GM12878 (cell line): Measurements from ENCODE around the gene PRKG1. TPM values are rescaled to one million over a fixed set of nuclear protein-coding genes. Genes with fewer than 3 reads are reported as not detected.

Experiments used
- ATAC-seq: fragments of 200-7000 bp; cut with Tn5 transposase; 3 replicates; pipeline ENCODE4 v1.9.1; 2020; ENCODE audit warnings: mild to moderate bottlenecking, moderate library complexity
- BruUV-seq: library from RNA; stranded (reverse); fragments of 400-500 nt; replicated peaks from 2 replicates; lab custom pipeline; 2021; lab: Mats Ljungman, UMichigan
- CTCF ChIA-PET: fragments of 300-600 bp; sonication (Branson Sonifier 250); formaldehyde crosslinking; extraction: SDS; loops from one replicate; lab custom pipeline; 2021; ENCODE audit warnings: inconsistent platforms; lab: Yijun Ruan, JAX
- POLR2A ChIA-PET: fragments of 350-600 bp; formaldehyde crosslinking; extraction: SDS; loops from one replicate; lab custom pipeline; 2021; ENCODE audit warnings: inconsistent platforms; lab: Charles Lee
- RAD21 ChIA-PET: fragments of 300-600 bp; sonication (Branson Sonifier 250); formaldehyde crosslinking; loops from one replicate; lab custom pipeline; 2023; ENCODE audit warnings: antibody characterized with exemption; ENCODE audit not compliant: unreplicated experiment; lab: Charles Lee
- SMC1A ChIA-PET: fragments of 300-600 bp; sonication (Branson Sonifier 250); formaldehyde crosslinking; loops from one replicate; lab custom pipeline; 2023; ENCODE audit not compliant: unreplicated experiment, uncharacterized antibody; lab: Charles Lee
- DNase-seq: peaks from one replicate; pipeline ENCODE4 v3.0.0-alpha.2; 2011; ENCODE audit warnings: low read depth, low spot score
- FAIRE-seq: peaks from 3 replicates; lab custom pipeline; 2011; peaks lifted over from hg19 to GRCh38; lab: Jason Lieb, UNC
- H2AFZ ChIP-seq: 2 replicates; pipeline ENCODE4 v1.6.0; 2011; ENCODE audit warnings: low read depth, low read length, control low read depth; ENCODE audit not compliant: control insufficient read depth
- H3K27ac ChIP-seq: 2 replicates; pipeline ENCODE4 v1.5.1; 2011; ENCODE audit warnings: control low read depth; ENCODE audit not compliant: control insufficient read depth, insufficient read depth
- H3K27me3 ChIP-seq, 2 experiments: replicated peaks in 1 of 2; 2 replicates each; pipeline versions ENCODE4 v1.6.0 to v1.6.1; 2011; ENCODE audit warnings: low read length in 1 of 2; ENCODE audit not compliant: control insufficient read depth in 2 of 2, insufficient read depth in 2 of 2
- H3K36me3 ChIP-seq, 2 experiments: 2 replicates each; pipeline ENCODE4 v1.5.1; 2011; ENCODE audit warnings: low read length in 1 of 2; ENCODE audit not compliant: control insufficient read depth in 2 of 2, insufficient read depth in 2 of 2
- H3K4me1 ChIP-seq: 2 replicates; pipeline ENCODE4 v1.6.1; 2011; ENCODE audit warnings: mild to moderate bottlenecking, low read length, moderate library complexity, mixed read lengths; ENCODE audit not compliant: control insufficient read depth, insufficient read depth
- H3K4me2 ChIP-seq: 2 replicates; pipeline ENCODE4 v1.6.0; 2011; ENCODE audit warnings: control low read depth; ENCODE audit not compliant: control insufficient read depth, insufficient read depth
- H3K4me3 ChIP-seq: fragments of 200-600 bp; sonication (generic); 2 replicates; pipeline ENCODE4 v1.5.1; 2016
- H3K79me2 ChIP-seq: 2 replicates; pipeline ENCODE4 v1.6.0; 2011; ENCODE audit warnings: low read length; ENCODE audit not compliant: control insufficient read depth, insufficient read depth
- H3K9ac ChIP-seq: 2 replicates; pipeline ENCODE4 v1.8.0; 2011; ENCODE audit warnings: low read length, control low read depth, mixed read lengths; ENCODE audit not compliant: control insufficient read depth, insufficient read depth
- H3K9me3 ChIP-seq: replicated peaks from 3 replicates; pipeline ENCODE4 v1.5.1; 2011; ENCODE audit warnings: mild to moderate bottlenecking, low read length; ENCODE audit not compliant: control insufficient read depth, insufficient read depth
- H4K20me1 ChIP-seq: 2 replicates; pipeline ENCODE4 v1.6.0; 2011; ENCODE audit not compliant: control insufficient read depth, insufficient read depth
- BCL3 ChIP-seq: IDR thresholded peaks from 2 replicates; pipeline ENCODE4 v1.6.1; 2011; ENCODE audit warnings: borderline replicate concordance, low read depth, mild to moderate bottlenecking, moderate library complexity, low read length; ENCODE audit not compliant: insufficient read depth, poor library complexity, severe bottlenecking
- CBFB ChIP-seq: IDR thresholded peaks from 2 replicates; pipeline ENCODE4 v1.6.1; 2016; ENCODE audit warnings: antibody characterized with exemption, low read depth
- FOXK2 ChIP-seq: fragments of 450-650 bp; IDR thresholded peaks from 2 replicates; pipeline ENCODE4 v1.6.1; 2017; ENCODE audit warnings: mild to moderate bottlenecking, moderate library complexity
- KDM1A ChIP-seq: fragments of 200-600 bp; sonication (generic); IDR thresholded peaks from 2 replicates; pipeline ENCODE4 v1.6.1; 2016; ENCODE audit warnings: borderline replicate concordance
- KLF5 ChIP-seq: fragments of 450-650 bp; IDR thresholded peaks from 2 replicates; pipeline ENCODE4 v1.6.1; 2014; ENCODE audit warnings: mild to moderate bottlenecking; ENCODE audit not compliant: partially characterized antibody
- NRF1 ChIP-seq: conservative IDR thresholded peaks from 2 replicates; pipeline ENCODE4 v1.6.1; 2011; ENCODE audit warnings: mild to moderate bottlenecking, low read depth, low read length, improper control_type of control experiment
- RAD51 ChIP-seq: fragments of 450-650 bp; IDR thresholded peaks from 2 replicates; pipeline ENCODE4 v1.6.1; 2016; ENCODE audit warnings: moderate library complexity, mild to moderate bottlenecking, inconsistent platforms
- SREBF2 ChIP-seq: IDR thresholded peaks from 2 replicates; pipeline ENCODE4 v1.6.1; 2012; ENCODE audit warnings: mild to moderate bottlenecking, low read length
- STAT3 ChIP-seq: IDR thresholded peaks from 2 replicates; pipeline ENCODE4 v1.6.1; 2011; ENCODE audit warnings: low read depth, low read length, improper control_type of control experiment
- TARDBP ChIP-seq: IDR thresholded peaks from 2 replicates; pipeline ENCODE4 v1.6.1; 2016; ENCODE audit warnings: borderline replicate concordance
- USF2 ChIP-seq: IDR thresholded peaks from 2 replicates; pipeline ENCODE4 v1.6.1; 2011; ENCODE audit warnings: low read depth, low read length, improper control_type of control experiment, borderline replicate concordance
- ZNF207 ChIP-seq: fragments of 450-650 bp; IDR thresholded peaks from 2 replicates; pipeline ENCODE4 v1.6.1; 2014; ENCODE audit warnings: antibody characterized with exemption, mild to moderate bottlenecking, borderline replicate concordance
- WGBS: methylation state at CpG from one replicate; pipeline ENCODE4 v1.1.6; 2016; ENCODE audit warnings: low lambda C conversion rate; ENCODE audit not compliant: insufficient replicate concordance, insufficient coverage; ENCODE audit errors: missing lambda C conversion rate; 5-methylcytosine and 5-hydroxymethylcytosine counted together
- in situ Hi-C: fragments of 300-500 bp; cut with MboI; formaldehyde crosslinking; loops from 9 replicates; pipeline ENCODE4 v1.14.3; 2018; ENCODE audit warnings: mixed read lengths
- intact Hi-C: fragments of 100-400 bp; cut with micrococcal nuclease; formaldehyde crosslinking; loops from one replicate; pipeline ENCODE4 v1.14.2; 2022; ENCODE audit not compliant: unreplicated experiment
- polyA plus RNA-seq, 11 experiments: library from polyadenylated mRNA; depleted of rRNA in 4 of 11; unstranded in 6 of 11; stranded (reverse) in 5 of 11; fragments of >200 nt; fragmentation: Nextera tagmentation in 4 of 11; fragmentation: Illumina TruSeq in 1 of 11; extraction: Ambion mirVana in 4 of 11; extraction: Trizol in 1 of 11; gene quantifications; 1 replicate in 1 of 11; 2 replicates in 10 of 11; pipeline versions ENCODE4 v1.2.1 to v1.2.3, GENCODE V29; 2011 to 2016; ENCODE audit warnings: inconsistent platforms in 2 of 11, missing spikeins in 2 of 11, low read depth in 1 of 11
- total RNA-seq, 4 experiments: library from RNA; depleted of rRNA in 3 of 4; stranded (reverse); fragments of >200 nt in 3 of 4; fragmentation: Illumina TruSeq in 1 of 4; extraction: Trizol in 1 of 4; gene quantifications; 2 replicates each; pipeline versions ENCODE4 v1.2.1 to v1.2.3, GENCODE V29; 2013 to 2021
- TF ChIP-seq, protein P1 (sequence below): IDR thresholded peaks from 2 replicates; pipeline ENCODE4 v1.6.1; 2012; ENCODE audit warnings: low read depth, low read length, improper control_type of control experiment
- TF ChIP-seq, protein P2 (sequence below): fragments of 450-650 bp; formaldehyde crosslinking; IDR thresholded peaks from 2 replicates; pipeline ENCODE4 v1.4.0; 2022; ENCODE audit warnings: mild to moderate bottlenecking, moderate library complexity
- TF ChIP-seq, protein P3 (sequence below): fragments of 450-650 bp; IDR thresholded peaks from 2 replicates; pipeline ENCODE4 v1.6.1; 2016; ENCODE audit warnings: mild to moderate bottlenecking

The PRKG1 gene
- total and polyA plus RNA-seq, 10 of the 15 experiments (the other 5 are each of a cell fraction or from before 2014, with no cell fraction given), result 0.04 to 0.05 TPM; not detected in 8

- TF ChIP-seq KLF5, result no peak
- no peak for TF ChIP-seq ZNF207
- no peak for TF ChIP-seq BCL3
- no peak for TF ChIP-seq SREBF2
- no peak for TF ChIP-seq USF2
- TF ChIP-seq, protein P1, sequence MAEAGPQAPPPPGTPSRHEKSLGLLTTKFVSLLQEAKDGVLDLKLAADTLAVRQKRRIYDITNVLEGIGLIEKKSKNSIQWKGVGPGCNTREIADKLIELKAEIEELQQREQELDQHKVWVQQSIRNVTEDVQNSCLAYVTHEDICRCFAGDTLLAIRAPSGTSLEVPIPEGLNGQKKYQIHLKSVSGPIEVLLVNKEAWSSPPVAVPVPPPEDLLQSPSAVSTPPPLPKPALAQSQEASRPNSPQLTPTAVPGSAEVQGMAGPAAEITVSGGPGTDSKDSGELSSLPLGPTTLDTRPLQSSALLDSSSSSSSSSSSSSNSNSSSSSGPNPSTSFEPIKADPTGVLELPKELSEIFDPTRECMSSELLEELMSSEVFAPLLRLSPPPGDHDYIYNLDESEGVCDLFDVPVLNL, result no peak
- TF ChIP-seq, all 136 proteins: peak for 0
These were observed 270.1 kb downstream of the PRKG1 start (continued) for GRCh38 chr10:51344371-51344770.

DNA sequence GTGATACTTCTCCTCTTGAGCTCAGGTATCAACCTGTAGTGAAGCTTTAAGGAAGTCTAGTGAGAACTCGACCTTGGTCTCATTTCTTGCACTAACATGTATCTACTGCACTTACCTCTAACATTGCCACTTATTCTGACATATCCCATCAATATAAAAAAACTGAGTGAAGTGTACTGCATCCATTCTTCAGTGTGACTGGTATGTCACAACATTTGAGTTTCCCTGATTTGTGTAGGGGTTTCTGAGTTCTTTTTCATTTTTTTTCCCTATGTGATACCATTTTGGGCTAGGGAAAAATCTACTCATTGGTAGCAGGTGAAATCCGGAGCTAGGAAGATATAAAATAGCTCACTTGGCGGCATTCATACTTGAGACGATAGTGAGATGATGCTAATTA, 274.3 kb downstream of the PRKG1 start:
- DNase-seq, result no peak
- Histone ChIP-seq H3K4me2 (no peak overlapping the region), H3K27me3 (no peaks in the 10 kb centered on the region), H3K4me3 (no peak overlapping the region), H3K9ac (no peak overlapping the region), H3K36me3 (no peaks in the 10 kb centered on the region), H3K27ac (no peak overlapping the region), H3K79me2 (no peaks in the 10 kb centered on the region), H3K9me3 (no peaks in the 10 kb centered on the region), H2AFZ (no peak overlapping the region), H3K4me1 (no peaks in the 10 kb centered on the region), H4K20me1 (no peaks in the 10 kb centered on the region)
- ChIA-PET RAD21 (no interaction called here), SMC1A (no interaction called here), POLR2A (no interaction called here), CTCF (no interaction called here)
- no TSS peak for BruUV-seq
- ATAC-seq, result no peak
- in situ Hi-C loops (no loop called here), intact Hi-C loops (no loop called here)
- 23% methylated on average over 4 of the region's 4 CpGs for WGBS
- FAIRE-seq, result no peak
- TF ChIP-seq KDM1A (no peak), STAT3 (no peak), RAD51 (no peak), TARDBP (no peak), CBFB (no peak), FOXK2 (no peak), NRF1 (no peak)
- TF ChIP-seq, protein P2, sequence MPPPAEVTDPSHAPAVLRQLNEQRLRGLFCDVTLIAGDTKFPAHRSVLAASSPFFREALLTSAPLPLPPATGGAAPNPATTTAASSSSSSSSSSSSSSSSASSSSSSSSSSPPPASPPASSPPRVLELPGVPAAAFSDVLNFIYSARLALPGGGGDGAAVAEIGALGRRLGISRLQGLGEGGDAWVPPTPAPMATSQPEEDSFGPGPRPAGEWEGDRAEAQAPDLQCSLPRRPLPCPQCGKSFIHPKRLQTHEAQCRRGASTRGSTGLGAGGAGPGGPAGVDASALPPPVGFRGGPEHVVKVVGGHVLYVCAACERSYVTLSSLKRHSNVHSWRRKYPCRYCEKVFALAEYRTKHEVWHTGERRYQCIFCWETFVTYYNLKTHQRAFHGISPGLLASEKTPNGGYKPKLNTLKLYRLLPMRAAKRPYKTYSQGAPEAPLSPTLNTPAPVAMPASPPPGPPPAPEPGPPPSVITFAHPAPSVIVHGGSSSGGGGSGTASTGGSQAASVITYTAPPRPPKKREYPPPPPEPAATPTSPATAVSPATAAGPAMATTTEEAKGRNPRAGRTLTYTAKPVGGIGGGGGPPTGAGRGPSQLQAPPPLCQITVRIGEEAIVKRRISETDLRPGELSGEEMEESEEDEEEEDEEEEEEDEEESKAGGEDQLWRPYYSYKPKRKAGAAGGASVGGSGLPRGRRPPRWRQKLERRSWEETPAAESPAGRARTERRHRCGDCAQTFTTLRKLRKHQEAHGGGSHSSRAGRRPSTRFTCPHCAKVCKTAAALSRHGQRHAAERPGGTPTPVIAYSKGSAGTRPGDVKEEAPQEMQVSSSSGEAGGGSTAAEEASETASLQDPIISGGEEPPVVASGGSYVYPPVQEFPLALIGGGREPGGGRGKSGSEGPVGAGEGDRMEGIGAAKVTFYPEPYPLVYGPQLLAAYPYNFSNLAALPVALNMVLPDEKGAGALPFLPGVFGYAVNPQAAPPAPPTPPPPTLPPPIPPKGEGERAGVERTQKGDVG (CRISPR knock-in tag), result no peak
- TF ChIP-seq, protein P3, sequence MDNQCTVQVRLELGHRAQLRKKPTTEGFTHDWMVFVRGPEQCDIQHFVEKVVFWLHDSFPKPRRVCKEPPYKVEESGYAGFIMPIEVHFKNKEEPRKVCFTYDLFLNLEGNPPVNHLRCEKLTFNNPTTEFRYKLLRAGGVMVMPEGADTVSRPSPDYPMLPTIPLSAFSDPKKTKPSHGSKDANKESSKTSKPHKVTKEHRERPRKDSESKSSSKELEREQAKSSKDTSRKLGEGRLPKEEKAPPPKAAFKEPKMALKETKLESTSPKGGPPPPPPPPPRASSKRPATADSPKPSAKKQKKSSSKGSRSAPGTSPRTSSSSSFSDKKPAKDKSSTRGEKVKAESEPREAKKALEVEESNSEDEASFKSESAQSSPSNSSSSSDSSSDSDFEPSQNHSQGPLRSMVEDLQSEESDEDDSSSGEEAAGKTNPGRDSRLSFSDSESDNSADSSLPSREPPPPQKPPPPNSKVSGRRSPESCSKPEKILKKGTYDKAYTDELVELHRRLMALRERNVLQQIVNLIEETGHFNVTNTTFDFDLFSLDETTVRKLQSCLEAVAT, result no peak
